HG02678 (cell line): ENCODE measurements around the gene GTPBP4.

Source experiments
- ATAC-seq: cut with Tn5 transposase; IDR thresholded peaks from one replicate; pipeline ENCODE4 v1.9.1; 2021; ENCODE audit warnings: mild to moderate bottlenecking, moderate library complexity; ENCODE audit not compliant: unreplicated experiment

Gene GTPBP4

DNA sequence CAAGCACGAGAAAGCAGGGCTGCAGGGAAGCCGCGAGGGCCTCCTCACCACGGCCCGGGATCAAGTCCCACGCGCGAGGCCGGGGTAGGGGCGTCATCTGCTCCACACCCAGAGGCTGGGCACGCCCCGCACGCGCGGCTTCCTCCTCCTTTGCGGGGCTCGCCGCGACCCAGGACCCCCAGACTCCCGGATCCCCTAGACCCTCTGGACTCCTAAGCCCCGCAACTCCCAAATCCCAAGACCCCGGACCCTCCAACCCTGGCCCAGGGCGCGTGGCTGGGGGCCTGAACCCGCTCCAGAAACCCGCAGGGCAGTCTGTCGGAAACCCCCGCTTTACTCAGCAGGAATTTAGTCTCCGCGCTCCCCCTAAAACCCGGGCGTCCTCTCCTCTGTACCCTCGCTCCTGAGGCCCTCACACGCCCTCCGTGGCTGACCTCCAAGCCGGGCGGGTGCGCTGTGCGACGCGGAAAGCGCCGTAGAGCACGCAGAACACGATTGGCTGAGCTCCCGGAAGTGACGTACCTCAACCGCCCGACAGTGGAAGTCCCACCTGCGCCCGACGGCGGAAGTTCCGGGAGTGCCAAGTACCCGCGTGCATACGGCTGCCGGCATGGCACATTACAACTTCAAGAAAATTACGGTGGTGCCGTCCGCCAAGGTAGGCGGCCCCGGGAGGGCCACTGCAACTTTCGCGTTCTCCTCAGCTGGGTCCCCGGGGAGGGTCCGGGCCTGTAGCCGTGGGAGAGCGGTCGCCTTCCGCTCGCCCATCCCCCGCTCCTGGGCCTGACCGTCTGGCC is at the start of gene GTPBP4:
Gene GTPBP4 (plus strand): TSS at position 565 of the 797 bp plus-strand sequence. CDS start 46 bp downstream, at position 611.
- ATAC-seq, result peak; percentile 93

DNA sequence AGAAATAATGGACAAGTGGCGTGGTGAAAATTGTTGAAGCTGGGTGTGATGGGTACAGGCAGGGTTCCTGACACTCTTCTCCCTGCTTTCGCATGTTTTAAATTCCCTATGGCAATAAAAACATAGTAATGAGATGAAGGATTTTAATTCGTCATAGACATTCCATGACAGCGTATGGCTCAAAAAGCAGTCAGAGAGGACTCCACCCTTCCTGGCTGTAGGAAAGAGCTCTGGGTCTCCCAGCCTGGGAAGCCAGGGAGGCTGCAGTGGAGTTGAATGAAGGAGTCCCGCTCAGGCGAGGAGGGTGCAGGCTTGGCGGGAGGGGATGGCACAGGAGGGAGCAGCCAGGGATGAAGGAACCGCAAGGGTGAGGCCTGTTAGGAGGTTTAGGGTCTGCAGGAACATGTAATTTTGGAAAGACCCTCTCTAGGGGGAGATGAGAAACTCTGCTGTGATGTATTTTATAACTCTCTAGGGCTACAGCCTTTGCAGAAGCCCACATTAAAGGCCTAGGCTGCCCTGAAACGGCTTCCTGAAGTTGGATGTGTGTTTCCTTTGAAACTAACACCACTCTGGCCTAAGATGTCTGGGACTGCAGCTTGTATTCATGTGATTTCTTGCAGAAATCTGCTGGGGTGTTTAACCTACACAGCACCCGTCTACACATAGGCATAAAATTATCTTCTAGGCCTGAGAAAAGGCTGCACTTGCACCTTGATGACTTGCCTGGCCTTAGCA is 49.1 kb upstream of the GTPBP4 start:
- ATAC-seq, result no peak

DNA sequence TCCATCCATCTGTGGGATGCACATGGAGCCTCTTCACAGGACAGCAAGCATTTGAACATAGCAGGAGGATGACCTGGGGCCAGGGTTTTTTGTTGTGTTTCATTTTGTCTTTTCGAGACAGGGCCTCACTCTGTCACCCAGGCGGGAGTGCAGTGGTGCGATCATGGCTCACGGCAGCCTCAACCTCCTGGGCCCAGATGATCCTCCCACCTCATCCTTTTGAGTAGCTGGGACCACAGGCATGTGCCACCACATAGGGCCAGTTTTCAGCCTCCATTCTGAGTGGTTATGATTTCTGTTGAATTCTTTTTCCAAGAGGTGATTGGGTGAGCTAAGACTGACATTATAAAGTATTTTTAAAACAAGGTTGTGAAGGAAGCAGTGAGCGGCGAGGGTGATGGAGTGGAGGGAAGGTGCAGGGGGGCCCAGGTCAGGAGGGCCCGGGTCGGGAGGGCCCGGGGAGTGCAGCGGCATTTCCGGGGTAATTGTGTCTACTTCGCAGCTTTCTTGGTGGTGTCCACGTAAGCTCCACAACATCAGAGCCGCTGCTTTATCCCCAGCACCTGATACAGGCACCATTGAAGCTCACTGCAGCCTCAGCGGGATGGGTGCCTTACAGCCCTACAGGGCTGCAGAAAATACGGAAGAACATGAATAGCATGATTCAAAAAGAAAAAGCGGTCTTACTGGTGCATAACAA is 44.8 kb upstream of the GTPBP4 start:
- peak; percentile 49 for ATAC-seq

- ATAC-seq, result peak; percentile 27
These were observed 44.0 kb upstream of the GTPBP4 start for GRCh38 chr10:944034-944831.

DNA sequence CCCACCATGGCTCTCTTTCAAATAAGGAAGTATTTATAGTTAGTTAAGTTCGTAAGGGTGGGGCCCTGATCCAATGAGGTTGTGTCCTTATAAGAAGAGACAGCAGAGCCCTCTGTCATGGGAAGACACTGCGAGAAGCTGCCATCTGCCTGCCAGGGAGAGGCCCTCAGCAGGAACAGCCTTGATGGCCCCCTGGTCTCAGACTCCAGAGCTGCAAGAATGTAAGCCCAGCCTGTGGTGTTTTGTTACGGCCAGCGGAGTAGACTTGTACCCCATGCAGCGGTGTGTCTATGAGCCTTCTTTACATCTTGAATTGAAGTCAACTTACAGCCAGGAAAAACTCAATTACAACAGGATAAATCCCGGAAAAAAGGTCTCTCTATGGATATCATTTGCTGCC is 42.5 kb upstream of the GTPBP4 start:
- no peak for ATAC-seq

DNA sequence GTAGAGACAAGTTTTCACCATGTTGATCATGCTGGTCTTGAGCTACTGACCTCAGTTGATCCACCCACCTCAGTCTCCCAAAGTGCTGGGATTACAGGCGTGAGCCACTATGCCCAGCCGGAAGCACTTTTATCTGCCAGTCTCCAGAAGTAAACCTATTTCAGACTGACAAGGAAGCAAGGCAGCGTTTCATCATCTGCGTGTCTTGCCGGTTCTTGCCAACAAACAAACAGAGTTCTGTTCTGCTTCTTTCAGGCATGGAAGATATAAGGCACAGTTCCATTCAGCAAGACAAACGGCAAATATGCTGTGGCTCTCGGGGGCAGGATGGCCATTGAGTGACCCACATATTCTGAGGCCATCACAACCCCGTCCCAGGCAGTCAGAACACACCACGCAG is 41.2 kb upstream of the GTPBP4 start:
- no peak for ATAC-seq

- no peak for ATAC-seq
These were observed 40.4 kb upstream of the GTPBP4 start for GRCh38 chr10:947881-948280.

- no peak for ATAC-seq
These were observed 39.9 kb upstream of the GTPBP4 start for GRCh38 chr10:948347-948746.

DNA sequence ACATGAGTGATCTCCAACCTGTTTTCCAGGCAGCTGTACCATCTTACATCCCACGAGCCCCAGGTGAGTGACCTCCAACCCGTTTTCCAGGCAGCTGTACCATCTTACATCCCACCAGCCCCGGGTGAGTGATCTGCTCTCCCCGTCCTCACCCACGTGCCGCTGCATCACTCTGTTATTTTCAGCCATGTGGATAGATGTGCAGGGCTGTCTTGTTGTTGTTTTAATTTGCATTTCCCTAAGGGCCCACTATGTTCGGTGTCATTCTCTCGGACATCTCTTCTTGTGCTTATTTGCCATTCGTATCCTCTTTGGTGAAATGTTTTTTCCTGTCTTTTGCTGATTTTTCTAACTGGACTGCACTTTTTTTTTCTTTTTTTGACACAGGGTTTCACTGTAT is 38.8 kb upstream of the GTPBP4 start:
- no peak for ATAC-seq

GRCh38 chr10:953836-954235 is 34.4 kb upstream of the GTPBP4 start:
- no peak for ATAC-seq

DNA sequence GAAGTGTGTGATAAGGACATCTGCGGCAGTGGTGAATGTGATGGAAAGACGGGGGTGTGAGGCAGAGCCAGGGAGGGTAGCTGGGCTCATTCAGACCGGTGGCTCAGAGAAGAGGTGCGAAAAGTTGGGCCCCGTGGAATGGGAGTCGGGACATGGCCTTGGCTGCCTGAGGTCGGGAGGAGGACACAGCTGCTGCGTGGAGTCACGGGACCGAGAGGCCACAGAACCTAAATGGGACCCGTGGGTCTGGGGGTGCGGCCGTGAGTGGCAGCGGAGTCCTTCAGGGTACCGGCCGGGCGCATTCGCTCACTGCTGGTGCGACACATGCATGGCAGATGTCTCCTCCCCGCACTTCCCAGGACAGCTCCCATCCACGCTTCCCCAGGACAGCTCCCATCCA is 33.8 kb upstream of the GTPBP4 start:
- no peak for ATAC-seq

DNA sequence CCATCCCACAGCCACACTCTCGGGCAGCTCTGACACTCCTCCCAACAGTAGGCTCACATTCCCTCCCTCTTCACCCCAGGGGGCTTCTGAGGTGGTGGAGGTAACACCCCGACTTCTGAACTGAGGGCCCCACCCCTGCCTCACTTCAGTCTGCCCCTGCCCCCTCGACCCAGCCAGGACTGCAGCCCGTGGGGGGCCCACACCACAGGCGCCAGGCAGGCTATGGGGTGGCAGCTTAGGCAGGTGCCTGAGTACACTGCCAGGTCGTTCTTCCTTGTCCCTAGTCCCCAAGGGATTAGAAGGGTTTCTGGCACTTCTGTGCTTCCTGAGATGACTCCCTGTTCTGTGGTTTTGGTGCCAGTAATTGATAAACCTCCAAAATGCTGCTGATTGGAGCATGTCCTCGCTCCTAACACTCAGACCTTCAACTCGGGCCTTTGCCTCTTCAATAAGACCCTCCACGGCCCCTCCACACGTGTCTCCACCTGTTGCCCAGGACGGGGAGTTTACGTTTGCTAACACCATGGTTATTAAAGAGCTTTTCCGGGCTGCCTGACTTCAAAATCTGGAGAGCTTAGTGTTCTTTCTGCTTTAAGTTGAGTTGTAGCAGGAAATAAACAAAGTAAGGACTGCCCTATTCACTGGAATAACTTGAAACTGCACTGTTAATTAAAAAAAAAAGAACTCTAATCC is 33.0 kb upstream of the GTPBP4 start:
- no peak for ATAC-seq

DNA sequence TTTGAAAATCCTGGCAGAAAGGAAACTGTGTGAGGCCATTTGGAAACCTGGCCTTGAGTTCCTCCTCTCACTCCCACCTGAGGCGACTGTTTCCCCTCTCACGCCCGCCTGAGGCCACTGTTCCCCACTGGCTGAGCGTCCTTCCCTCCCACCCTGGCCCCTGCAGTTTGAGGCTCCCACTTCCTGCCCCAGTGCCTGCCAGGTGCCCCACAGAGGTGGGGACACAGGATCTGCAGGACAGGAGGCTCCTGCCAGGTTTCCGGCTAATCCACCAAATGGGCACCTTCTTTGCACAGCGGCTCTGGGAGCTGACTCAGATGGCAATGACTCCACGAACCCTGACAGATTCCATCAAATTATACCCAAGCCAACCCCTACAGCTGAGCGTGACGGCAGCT is 32.4 kb upstream of the GTPBP4 start:
- no peak for ATAC-seq

DNA sequence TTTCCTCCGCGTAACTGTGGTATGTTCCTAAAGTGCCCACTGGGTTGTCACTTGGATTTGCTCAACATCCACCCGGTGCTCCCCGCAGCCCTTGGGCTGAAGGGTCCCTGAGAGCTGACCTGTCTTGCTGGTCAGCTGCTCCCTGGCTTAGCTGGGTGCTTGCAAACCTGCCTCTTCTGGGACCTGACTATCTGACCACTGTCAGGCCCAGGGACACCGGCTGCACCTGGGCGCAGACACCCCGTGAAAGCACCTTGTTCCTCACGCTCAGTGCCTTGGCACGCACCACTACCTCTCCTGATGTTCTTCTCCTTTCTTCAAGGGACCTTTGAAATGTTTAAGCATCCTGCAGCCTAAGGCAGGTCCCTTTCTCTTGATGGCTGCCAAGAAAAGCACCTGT is 30.1 kb upstream of the GTPBP4 start:
- ATAC-seq, result no peak

DNA sequence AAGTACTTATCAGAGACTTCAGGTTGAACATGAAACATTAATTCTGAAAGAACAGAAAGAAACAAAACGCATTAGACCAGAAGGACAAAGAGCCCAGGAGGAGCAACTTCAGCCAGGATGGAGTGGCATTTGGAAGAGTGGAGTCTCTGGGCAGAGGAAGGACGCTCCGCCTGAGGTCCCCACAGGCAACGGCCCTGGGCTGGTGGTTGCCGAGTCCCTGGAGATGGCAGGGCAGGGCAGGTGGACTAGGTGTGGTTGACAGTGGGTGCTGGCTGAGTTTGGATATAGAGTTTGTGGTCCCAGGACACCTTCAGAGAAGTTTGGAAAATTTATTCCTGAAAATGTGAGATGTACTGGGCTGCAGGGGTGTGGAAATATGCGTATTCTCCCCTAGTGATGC is 29.4 kb upstream of the GTPBP4 start:
- ATAC-seq, result no peak

- ATAC-seq, result no peak
These were observed 25.9 kb upstream of the GTPBP4 start for GRCh38 chr10:962342-962741.

- ATAC-seq, result no peak
These were observed 25.0 kb upstream of the GTPBP4 start for GRCh38 chr10:963186-963585.

DNA sequence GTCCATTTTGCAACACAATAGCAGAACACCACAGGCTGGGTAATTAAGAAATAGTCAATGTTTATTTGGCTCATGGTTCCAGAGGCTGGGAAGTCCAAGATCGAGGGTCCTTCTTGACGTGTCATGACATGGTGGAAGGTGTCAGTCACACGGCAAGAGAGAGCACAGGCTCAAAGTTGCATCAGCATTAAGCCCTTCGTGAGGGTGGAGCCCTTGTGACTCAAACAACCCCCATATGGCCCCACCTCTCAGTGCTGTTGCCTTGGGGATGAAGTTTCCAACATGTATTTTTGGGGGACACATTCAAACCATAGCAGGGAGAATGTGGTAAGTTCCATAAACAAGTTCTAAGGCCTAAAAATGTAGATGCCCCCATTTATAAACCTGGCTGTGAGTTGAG is 24.6 kb upstream of the GTPBP4 start:
- no peak for ATAC-seq

- no peak for ATAC-seq
These were observed 23.8 kb upstream of the GTPBP4 start for GRCh38 chr10:964321-964987.

DNA sequence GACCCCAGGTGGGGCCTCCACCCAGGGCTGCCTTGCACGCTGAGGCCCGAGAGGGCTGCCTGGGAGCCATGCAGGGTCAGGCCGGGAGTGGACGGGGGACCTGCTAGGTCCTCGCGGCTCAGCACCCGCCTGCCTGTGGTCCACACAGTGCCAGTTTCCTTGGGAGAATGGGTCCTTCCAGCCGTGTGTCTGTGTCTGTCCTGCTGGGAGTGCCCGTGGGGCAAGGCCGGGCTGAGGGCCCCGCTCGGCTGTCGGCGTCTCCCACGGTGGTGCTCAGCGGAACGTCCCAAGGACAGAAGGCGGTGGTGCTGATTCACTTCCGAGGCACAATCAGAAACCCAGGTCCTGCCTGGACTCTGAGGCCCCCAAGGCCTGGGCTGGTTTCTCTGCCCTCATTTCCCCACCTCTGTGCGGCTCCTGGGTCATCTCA is 23.2 kb upstream of the GTPBP4 start:
- no peak for ATAC-seq
